GM12873 (cell line): ENCODE results near the gene ENTPD8.

Source experiments
- CTCF ChIP-seq: IDR thresholded peaks from 2 replicates; pipeline ENCODE4 v1.5.1; 2012; ENCODE audit warnings: low read depth, mild to moderate bottlenecking, moderate library complexity, low read length, control low read depth; ENCODE audit not compliant: insufficient read depth; ENCODE audit errors: missing control alignments

ENTPD8 gene

GRCh38 chr9:137393176-137394150, 47.7 kb downstream of the ENTPD8 start:
- TF ChIP-seq CTCF: no peak

- no peak for TF ChIP-seq CTCF
These were observed 48.7 kb downstream of the ENTPD8 start for GRCh38 chr9:137392232-137393007.

- no peak for TF ChIP-seq CTCF
These were observed 49.8 kb downstream of the ENTPD8 start for GRCh38 chr9:137391411-137391754.

- TF ChIP-seq CTCF: no peak
These were observed 50.4 kb downstream of the ENTPD8 start for GRCh38 chr9:137390553-137391410.

GRCh38 chr9:137389428-137389746, 51.8 kb downstream of the ENTPD8 start:
- TF ChIP-seq CTCF: no peak

GRCh38 chr9:137388589-137389427, 52.3 kb downstream of the ENTPD8 start:
- TF ChIP-seq CTCF: no peak
